ENCODE data around the gene ANKMY1.

The ANKMY1 gene

GRCh38 chr2:240443891-240444301 is 113.9 kb downstream of the ANKMY1 start:
- no peak for DNase-seq

GRCh38 chr2:240442891-240443715 is 114.7 kb downstream of the ANKMY1 start:
- DNase-seq: no peak

DNA sequence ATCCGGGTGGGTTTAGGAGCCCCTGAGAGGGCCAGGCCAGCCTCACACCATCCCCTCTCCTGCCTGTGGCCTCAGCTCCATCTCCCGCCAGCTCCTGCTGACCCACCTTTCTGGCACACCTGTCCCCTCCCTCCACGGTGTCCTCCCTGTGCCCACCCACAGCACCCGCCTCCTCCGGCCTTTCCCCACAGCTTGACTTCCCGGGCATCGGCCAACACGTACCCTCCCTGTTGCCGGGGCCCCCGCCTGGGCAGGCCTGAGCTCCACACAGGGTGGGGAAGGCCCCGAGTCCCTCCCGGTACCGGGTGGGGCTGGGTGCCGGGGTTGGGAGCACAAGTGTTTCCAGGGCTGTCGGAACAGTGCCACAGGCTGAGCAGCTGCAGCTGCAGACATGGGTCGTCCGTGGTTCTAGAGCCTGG is 115.8 kb downstream of the ANKMY1 start:
- no peak for DNase-seq

DNA sequence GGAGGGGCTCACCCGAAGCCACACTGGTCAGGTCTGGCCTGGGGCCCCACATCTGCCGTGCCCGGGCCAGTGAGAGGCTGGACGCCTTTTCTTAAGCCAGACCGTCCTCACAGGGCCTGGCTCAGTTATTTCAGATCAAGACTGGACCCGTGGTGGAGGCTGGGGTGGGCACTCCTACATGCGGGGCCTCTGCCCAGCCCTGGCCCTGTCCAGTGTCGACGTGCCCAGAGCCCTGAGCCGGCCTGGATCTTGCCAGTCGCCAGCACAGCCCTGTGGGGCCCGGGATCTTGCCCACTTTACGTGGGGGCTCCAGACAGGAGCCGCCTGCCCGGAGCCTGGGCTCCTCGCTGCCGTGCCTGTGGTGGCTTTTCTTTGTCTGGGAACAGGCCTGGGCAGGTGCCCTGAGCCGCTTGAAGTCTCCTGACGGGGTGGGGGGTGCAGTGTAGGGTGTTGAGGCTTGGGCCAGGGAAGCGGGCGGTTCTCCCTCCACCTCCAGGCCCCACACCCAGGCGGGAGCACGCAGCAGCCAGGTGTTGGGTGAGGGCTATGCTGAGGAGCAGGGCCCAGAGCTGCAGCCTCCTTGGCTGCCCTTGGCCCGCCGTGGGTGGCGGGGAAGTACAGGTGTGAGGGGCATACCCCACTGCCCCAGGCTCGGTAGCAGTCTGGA is 116.3 kb downstream of the ANKMY1 start:
- no peak for DNase-seq

DNA sequence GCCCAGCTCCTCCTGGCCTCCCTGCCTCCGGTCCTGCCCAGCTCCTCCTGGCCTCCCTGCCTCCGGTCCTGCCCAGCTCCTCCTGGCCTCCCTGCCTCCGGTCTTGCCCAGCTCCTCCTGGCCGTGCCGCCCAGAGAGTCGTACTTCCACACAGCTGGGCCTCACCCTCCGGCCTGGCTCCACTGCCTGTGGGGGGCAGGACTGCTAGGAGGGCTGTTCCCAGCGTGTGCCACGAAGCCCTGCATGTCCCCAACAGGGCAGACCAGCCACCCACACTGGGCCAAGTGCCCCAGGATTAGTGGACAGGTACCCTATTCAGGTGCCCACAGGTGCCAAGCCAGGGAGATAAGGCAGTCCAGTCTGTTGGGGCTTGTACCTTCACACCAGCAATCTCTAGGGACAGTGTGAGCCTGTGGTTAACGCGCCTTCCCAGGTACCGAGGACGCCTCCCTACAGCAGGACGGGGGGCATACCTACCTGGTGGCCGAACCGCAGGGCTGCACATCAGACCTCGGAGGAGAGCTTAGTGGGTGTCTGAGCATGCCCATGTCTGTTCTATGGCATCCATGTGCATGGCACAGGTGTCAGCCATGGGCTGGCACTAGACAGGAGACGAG is 117.0 kb downstream of the ANKMY1 start:
- no peak for DNase-seq

- DNase-seq: no peak
Measured at GRCh38 chr2:240440251-240440650, 117.5 kb downstream of the ANKMY1 start.

DNA sequence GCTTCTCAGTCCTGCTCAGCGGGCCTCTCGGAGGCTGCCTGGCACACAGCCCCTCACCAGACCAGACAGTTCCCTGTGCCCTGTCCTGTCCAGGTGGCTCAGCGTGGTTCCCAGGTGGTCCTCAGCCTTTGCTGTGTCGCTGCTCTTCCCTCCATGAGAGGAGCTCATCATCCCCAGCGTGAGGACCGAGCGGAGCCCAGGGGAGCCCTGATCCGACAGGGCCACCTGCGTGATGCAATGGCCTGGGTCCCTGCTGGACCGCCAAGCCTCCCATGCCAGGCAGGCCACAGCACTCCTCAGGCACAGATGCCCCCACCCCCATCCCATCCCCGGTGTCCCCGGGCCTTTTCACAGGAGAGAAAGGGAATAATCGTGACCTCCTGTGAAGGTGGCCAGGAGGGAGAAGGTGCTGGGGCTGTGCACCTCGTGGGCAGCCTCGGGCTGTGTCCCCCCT is 118.1 kb downstream of the ANKMY1 start:
- DNase-seq: no peak

DNA sequence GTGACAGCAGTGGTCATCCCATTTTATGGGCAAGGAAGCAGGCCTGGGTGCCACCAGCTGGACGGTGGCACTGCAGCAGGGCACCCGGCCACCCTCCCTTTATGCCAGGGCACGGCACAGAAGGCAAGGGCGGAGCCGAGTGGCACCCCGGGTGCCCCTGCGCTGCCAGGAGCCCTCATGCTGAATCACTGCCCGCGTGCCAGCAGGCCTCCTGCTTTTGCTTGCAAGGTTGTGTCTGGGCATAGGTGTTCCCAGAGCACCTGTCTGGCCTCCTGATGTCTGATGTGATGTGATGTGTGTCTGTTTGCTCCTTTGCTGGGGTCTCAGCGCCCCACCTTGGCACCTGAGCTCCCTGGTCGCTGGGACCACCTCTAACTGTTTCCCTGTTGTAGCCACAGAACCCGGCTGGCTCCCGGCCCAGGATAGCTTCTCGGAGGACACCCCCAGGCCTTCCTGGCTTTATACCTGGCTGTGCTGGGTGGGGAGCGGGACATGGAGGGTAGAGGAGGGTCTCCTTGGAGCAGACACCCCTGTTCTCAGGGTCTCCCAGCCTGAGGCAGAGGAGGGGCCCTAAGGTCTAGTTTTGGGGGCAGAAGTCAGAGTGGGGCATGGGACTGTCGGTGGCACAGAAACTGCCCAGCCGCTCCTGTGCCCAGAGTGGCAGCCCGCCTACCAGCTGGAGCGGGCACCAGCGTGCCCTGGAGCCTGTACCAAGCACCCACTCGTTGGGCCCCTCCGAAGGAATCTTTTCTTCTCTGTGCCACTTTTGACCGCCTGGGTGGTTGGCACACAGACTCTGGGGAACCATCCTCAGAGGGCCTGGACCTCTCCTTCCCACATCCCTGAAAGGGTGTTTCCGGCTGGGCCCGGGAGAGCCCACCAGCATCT is 118.7 kb downstream of the ANKMY1 start:
- no peak for DNase-seq

GRCh38 chr2:240437861-240438809 is 119.7 kb downstream of the ANKMY1 start:
- DNase-seq: peak; percentile 52 to 68

GRCh38 chr2:240437551-240437860 is 120.3 kb downstream of the ANKMY1 start:
- DNase-seq: no peak

DNA sequence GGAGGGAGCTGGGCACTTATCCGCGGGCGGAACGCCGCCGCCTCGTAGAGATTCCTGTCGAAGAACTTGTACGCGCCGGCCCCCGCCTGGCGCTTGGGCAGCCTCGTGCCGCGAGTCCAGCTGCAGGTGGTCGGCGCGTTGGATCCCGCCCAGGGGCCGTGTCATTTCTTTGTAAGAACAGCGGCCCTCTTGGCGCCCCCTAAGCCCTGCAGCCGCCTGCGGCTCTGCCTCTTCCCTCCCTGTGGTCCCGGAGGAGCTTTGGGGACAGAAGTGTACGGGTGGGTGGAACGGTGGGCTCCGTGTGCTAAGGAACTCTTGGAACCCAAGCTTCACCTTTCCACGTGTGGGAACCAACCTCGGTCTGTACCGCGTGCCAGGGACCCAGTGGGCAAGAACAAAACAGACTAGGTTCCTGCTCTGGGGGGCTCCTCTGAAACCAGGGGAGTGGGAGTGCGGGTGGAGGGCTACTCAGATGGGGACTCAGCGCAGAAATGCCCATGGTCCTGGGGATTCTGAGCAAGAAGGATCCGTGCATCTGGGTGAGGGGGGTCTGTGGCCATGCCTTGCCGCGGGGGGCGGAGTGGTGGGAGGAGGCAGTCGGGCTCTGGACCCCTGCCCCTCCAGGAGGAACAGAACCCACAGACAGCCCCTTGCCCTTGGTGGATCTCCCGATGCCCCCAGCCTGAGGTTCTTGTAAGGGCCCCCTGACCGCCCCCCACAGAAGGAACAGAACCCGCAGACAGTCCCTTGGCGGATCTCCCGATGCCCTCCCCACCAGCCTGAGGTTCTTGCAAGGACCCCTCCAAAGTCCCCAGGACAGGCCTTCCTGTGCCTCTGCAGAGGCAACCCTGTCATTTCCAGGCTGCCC is 120.9 kb downstream of the ANKMY1 start:
- DNase-seq: no peak

DNA sequence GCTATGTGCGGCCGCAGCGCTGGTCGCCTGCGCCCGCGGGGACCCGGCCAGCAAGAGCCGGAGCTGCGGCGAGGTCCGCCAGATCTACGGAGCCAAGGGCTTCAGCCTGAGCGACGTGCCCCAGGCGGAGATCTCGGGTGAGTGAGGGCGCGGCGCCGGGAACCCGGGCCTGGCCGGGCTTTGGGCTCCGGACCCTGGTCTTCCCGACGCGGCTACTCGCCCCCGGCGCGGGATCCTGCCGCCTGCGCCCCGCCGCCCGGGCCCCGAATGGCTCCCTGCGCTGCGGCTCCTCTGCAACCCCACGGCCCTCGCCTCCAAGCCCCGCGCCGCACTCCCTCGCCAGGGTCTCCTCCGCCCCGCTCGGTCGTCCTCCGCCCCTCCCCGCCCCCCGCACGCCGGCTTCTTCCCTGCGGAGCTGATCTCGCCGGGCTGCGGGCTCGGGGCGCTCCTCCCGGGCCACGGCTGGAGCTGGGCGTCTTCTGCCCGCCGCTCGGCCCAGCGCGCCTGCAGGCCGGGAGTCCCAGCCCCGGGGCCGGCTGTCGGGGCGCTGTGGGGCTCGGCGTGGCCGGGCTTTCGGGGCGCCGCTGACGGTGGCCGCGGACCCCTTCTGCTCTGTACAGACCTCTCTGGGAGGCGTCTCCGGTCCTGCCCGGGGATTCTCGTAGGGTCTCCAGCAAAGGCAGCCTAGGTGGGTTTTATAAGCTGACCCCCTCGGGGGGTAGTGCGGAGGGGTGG is 121.7 kb downstream of the ANKMY1 start:
- no peak for DNase-seq

DNA sequence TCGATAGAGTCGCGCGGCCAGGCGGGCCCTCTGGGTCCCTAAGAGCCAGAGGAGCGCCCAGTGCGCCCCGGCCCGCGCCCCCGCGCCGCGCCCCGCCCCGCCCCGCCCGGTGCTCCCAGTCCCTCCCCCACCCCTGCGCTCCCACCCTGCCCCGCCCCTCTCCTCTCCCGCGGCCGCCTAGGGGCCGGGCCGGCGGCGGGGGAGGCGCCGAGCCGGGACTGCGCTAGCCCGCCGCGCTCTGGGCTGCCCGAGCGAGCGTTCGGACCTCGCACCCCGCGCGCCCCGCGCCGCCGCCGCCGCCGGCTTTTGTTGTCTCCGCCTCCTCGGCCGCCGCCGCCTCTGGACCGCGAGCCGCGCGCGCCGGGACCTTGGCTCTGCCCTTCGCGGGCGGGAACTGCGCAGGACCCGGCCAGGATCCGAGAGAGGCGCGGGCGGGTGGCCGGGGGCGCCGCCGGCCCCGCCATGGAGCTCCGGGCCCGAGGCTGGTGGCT is 122.3 kb downstream of the ANKMY1 start, which contains the start of gene GPC1:
TSS of gene GPC1 (plus strand) at position 207 of the 491 bp plus-strand sequence. CDS start at position 463, 256 bp downstream.
- no peak for DNase-seq

DNA sequence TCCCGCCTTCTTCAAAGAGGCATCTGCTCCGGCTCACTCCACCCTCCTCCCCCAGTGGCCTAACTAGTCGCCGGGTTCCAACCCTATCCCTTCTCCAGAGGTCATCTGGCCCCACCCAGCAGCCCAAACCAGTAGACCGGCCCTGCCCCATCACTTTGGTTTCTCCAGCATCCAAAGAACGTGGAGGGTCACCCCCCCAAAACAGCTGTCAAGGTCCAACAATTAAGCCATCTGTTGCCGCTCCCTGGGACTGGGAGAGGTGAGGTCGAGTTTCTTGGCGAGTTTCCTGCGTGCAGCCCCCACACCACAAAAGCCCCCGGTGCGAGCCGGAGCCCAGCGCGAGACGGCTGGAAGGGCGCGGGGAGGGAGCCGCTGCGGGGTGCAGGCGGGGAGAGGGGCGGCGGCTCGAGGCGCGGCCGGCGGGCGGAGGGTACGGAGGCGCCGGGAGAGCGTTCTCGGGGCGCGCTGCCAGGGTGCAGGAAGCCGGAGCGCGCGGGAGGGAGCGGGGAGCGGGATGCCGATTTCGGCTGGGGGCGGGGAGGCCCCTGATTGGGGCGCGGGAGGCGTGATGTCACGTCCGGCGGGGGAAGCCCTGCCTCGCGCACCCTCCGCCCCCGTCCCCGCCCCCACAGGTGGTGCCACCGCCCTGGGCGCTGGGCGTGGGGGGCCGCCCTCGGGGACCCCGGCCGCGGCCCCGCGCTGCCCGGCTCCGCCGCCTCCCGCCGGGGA is 122.9 kb downstream of the ANKMY1 start:
- DNase-seq: peak; percentile 85

DNA sequence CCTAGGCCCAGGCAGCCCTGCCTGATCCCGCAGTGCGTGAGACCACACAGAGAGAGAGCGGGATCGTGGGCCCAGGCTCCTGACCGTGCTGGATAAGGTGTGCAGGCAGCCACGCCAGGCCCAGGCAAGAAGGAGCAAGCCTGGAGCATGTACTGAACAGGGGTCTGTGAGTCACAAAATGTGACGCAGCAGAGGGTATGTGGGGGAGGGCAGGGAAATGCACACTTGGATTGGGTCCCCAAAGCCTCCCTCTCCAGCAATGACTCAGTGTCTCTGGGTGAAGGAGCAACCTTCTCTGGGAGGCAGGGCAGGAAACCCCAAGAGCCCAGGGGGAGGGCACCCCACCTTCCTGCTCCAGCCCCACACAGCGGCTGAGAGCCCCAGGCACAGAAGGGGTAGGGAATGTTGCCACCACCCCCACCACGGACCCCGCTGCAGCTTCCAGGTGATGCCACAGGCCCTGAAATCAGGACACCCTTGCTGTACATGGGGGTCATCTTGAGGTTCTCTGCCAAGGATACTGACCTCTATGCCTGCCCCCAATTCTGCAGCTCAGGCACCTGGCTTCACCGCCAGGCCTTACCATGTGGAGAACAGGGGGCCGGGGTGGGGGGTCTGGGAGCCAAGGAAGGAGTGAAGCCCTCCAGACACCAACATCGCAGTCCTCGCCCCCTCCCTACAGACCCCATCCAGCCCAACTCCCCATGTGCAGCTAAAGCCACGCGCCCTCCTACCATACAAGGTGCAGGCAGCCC is 123.6 kb downstream of the ANKMY1 start:
- DNase-seq: no peak

GRCh38 chr2:240432820-240433801 is 124.7 kb downstream of the ANKMY1 start:
- DNase-seq: no peak

GRCh38 chr2:240432430-240432819 is 125.4 kb downstream of the ANKMY1 start:
- no peak for DNase-seq

Data from stimulated activated CD4-positive, alpha-beta T cell treated with anti-CD3 and anti-CD28 coated beads, Interleukin-4, amount 100 ng/mL, for 4 hours (primary cell).